Tibial nerve (tissue), 3 donors: ENCODE data around the gene DEFB112.

Experiments
- POLR2A ChIP-seq, 2 donors: fragments of 450-650 bp; IDR thresholded peaks; one replicate each; pipeline ENCODE4 v1.6.1; 2017; ENCODE audit warnings: antibody characterized with exemption in 2 of 2, mild to moderate bottlenecking in 2 of 2, moderate library complexity in 2 of 2
- TF ChIP-seq, protein P1 (sequence below), 5 experiments: fragments of 200-600 bp in 3 of 5; fragments of 450-650 bp in 2 of 5; sonication (generic) in 3 of 5; IDR thresholded peaks; one replicate each; pipeline ENCODE4 v1.5.1; 2016 to 2019; ENCODE audit warnings: antibody characterized with exemption in 5 of 5, mild to moderate bottlenecking in 3 of 5, moderate library complexity in 2 of 5

DNA sequence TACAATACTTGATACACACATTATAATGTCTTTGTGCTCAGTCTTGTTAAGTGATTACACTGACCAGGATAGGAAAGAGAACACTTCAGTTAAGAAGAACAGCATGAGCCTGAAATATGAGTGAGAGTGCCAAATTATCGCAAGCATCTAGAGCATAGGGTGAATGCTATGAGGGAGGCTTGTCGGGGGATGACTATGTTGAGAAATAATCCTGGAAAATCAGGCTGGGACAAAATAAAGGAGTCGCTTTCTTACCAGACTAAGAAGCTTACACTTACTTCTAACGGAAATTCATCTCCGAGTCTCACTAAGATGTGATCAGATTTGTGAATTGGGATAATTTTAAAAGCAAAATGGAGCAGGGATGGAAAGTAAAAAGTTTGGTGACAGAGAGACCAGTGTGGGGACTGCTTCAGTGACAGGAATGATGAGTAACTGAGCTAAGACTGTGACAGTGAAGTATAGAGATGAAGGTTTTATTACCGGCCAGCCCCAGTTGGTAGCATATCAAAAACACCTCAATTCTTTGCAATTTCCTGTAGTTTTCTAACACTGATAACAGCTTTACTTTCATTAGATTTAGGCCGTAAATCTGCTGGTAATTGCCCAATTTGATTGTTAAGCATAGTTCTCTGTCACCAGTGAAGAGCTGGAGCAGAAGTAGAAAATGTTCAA, 48.4 kb upstream of the DEFB112 start:
- TF ChIP-seq POLR2A (IDR thresholded peaks at IDR 0.05): no peak
- TF ChIP-seq, protein P1, sequence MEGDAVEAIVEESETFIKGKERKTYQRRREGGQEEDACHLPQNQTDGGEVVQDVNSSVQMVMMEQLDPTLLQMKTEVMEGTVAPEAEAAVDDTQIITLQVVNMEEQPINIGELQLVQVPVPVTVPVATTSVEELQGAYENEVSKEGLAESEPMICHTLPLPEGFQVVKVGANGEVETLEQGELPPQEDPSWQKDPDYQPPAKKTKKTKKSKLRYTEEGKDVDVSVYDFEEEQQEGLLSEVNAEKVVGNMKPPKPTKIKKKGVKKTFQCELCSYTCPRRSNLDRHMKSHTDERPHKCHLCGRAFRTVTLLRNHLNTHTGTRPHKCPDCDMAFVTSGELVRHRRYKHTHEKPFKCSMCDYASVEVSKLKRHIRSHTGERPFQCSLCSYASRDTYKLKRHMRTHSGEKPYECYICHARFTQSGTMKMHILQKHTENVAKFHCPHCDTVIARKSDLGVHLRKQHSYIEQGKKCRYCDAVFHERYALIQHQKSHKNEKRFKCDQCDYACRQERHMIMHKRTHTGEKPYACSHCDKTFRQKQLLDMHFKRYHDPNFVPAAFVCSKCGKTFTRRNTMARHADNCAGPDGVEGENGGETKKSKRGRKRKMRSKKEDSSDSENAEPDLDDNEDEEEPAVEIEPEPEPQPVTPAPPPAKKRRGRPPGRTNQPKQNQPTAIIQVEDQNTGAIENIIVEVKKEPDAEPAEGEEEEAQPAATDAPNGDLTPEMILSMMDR (IDR thresholded peaks at IDR 0.05): no peak
